GM21390 (cell line): ENCODE measurements around the gene WDR48.

Experiments used
- ATAC-seq: cut with Tn5 transposase; IDR thresholded peaks from one replicate; pipeline ENCODE4 v1.9.1; 2021; ENCODE audit not compliant: unreplicated experiment

WDR48 gene

DNA sequence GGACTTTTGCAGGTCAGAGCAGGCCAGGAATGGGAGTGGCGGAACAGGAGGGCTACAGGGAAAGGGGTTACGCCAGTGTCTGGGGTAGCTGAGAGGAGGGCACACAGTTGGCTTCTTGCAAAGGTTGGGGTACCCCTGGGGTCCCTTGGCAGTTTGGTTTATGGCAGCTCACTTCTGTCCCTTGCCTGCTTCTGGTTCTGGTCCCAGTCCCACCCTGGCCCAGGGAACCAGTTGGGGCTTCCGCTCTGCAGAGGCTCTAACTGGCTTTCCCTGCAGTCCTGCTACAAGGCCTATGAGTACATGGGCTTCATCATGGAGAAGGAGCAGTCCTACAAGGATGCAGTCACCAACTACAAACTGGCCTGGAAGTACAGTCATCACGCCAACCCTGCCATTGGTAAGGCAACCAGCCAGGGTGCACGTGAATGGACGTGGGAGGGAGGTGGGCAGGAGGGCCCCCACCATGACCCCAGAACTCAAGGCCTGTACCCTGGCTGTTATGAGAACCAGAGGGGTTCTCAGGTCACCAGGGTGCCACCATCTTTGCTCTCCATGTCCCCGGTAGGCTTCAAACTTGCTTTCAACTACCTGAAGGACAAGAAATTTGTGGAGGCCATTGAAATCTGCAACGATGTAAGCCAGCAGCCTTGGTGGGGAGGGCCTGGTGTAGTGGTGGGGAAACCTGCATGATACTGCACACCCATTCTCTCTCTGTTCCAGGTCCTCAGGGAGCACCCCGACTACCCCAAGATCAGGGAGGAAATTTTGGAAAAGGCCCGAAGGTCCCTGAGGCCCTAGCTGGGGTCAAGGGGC, 86.4 kb downstream of the WDR48 start:
- ATAC-seq = no peak

DNA sequence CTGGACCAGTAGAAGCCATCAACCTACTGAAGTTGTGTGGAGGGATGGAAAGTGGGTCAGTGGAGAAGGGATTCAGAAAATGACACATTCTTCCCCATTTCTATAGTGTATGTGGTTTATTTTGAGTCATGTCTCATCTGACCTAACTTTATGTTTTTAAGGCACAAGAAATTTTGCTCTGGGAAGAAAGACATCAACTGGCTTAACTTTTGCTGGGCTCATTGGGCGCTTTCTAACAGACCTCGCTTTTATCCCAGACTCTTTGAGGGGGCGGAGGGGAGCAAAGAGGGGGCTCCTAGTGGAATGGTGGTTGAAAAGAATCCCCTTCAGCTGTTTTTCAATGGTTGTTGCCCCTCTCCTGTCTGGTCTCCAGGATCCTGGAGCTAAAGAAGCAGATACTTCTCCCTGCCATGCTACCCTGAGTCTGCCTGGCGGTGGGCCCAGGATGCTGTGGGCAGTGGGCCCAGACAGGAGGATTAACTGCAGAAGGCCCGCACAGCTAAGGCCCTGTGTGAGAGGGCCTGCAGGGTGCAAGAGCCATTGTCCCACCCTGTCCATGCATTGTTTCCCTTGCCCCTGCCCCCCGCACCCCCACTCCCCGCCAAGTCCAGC, 87.1 kb downstream of the WDR48 start:
- ATAC-seq = no peak

GRCh38 chr3:39139442-39139841, 87.6 kb downstream of the WDR48 start:
- no peak for ATAC-seq

DNA sequence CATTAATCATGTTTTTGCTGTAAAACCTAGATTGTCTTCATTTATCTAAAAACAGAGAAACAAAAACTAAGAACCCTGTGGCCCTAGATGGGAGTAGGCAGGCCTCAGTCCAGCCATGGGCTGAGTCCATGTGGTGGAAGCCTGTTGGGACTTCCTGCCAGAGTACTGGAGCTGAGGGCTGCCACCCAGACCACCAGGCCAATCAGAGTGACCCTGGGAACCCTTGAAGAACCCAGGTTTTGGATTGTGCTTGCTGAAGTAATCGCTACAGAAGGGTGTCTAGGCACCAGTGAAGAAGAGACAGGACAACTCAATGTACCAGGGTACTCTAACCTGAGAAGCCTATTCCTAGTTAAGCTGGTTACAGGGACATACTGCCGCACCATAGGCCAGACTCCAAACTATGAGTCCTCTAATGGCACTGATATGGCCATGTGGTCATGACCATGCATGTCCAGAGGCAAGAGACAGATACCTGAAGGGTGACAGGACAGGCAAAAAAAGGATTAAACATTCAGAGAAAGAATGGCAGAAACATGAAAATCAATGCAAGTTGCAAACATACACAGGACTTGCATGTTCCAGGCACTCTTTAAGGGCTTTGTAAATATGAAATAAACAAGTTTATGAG, 88.6 kb downstream of the WDR48 start:
- no peak for ATAC-seq

DNA sequence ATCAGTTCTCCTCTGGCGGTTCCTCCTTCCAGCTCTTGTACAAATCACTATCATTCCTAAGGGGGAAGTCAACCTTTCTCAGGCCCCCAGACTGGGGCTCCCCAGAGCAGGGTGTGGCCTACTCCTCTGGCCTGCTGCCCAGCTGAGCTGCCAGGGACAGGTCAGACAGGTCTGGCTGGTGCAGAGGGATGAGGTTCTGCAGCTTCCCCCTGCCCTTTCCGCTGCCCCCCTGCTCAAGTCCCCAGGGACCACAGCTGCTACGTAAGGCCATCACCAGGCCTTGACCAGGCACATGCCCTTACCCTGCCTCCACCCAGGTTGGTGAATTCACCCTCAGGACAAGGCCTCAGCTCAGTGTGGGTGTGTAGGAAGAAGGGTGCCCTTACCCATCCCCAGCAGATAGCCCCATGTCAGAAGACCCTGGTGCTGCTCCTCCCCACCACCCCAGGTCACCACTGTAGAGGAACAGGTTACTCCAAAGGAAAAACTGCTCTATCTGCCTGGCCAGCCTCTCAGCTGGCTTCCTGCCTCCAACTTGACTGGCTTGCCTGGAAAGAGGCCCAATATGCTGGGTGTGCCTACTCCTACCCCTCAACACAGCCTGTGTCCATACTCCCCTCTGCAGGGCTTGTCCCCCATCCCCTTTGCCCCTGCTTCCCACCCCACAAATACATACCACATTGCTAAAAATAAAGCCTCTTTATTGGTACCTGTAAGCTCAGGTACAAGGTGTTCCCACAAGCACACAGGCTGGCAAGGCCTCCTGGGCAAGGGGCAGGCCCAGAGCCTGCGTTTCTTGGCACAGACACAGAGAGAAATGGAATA, 89.6 kb downstream of the WDR48 start:
- ATAC-seq = no peak

DNA sequence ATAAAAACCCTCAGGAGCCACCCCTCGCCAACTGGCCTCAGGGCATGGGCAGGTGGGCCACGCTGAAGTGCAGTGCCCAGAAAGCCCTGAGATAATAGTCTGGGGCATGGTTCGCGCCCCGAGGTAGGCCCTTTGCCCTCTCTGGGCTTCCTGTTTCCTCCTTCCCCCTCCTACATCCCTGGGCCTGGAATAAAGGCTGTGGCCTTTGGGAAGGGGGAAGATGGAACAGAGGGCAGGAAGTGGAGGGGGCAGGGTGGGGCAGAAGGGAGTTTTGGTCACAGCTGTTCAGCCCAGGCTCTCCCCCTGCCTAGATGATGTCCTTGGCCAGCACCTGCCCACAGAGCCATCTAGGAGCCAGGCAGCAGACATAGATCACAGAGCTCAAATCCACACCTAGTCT, 90.3 kb downstream of the WDR48 start:
- no peak for ATAC-seq

GRCh38 chr3:39143051-39143885, 91.5 kb downstream of the WDR48 start:
- no peak for ATAC-seq

DNA sequence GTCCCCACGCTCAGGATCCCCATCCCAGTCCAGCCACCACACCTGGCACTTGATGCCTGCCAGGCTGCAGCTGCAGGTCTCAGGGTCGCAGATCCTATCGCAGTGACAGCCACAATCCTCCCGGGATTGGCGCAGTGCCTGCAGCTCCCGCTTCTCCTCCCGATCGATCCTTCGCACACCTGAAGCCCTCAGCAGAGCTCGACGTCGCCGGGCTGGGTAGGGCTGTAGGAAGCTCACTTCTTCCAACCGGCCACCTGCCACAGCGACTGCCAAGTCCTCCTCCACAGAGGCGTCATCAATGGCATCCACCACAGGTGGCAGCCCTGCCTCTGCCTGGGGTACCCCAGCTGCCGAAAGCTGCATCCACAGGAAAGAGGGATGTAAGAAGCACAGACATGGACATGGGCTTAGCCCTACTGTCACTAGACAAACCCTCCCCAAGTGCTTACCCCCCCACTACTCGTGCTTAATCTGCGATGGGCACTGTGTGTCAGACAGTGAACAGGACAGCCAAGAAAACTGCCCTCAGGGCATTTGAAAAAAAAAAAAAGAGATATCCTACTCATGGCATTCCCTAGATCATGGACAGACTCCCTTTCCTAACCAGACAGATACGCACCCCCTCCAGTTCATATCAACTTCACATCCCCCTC, 92.4 kb downstream of the WDR48 start:
- ATAC-seq = no peak

GRCh38 chr3:39144748-39145380, 93.0 kb downstream of the WDR48 start:
- ATAC-seq = no peak

GRCh38 chr3:39146083-39146501, 94.3 kb downstream of the WDR48 start:
- ATAC-seq = no peak
